Breast epithelium (tissue), 4 donors: ENCODE measurements around the gene CPXM1. TPM values are rescaled to one million over a fixed set of nuclear protein-coding genes. Genes with fewer than 3 reads are reported as not detected.
"Not testable (repeated sequence)": the region's sequence is repeated elsewhere in the genome, so short reads cannot be mapped to it uniquely, and the experiment has no call there.

Experiments used
- DNase-seq, 2 donors: peaks; one replicate each; pipeline ENCODE4 v3.0.0-alpha.2; 2019; ENCODE audit warnings: low spot score in 2 of 2
- H3K27ac ChIP-seq, 2 donors: fragments of 200-600 bp; sonication (generic) in 1 of 2; one replicate each; pipeline ENCODE4 v1.5.1; 2016 to 2019; ENCODE audit warnings: mild to moderate bottlenecking in 1 of 2
- H3K27me3 ChIP-seq, 2 donors: fragments of 200-600 bp; sonication (generic) in 1 of 2; one replicate each; pipeline versions ENCODE4 v1.5.1 to v1.6.0; 2017 to 2019; ENCODE audit warnings: control low read depth in 1 of 2, mild to moderate bottlenecking in 1 of 2
- H3K36me3 ChIP-seq: fragments of 200-600 bp; one replicate; pipeline ENCODE4 v1.5.1; 2019
- H3K4me1 ChIP-seq, 2 donors: fragments of 200-600 bp; sonication (generic); one replicate each; pipeline ENCODE4 v1.5.1; 2016 to 2019; ENCODE audit warnings: control low read depth in 1 of 2
- H3K4me3 ChIP-seq, 3 donors: fragments of 200-600 bp; sonication (generic); 1 replicate in 2 of 3; 2 replicates in 1 of 3; pipeline ENCODE4 v1.5.1; 2016 to 2019; ENCODE audit warnings: mild to moderate bottlenecking in 3 of 3, moderate library complexity in 2 of 3
- H3K9me3 ChIP-seq, 2 donors: fragments of 200-600 bp; sonication (generic) in 1 of 2; one replicate each; pipeline ENCODE4 v1.5.1; 2016 to 2019; ENCODE audit warnings: control low read depth in 1 of 2
- CTCF ChIP-seq, 3 donors: fragments of 450-650 bp; IDR thresholded peaks; one replicate each; pipeline ENCODE4 v1.5.1; 2016 to 2017; ENCODE audit warnings: antibody characterized with exemption in 3 of 3, mild to moderate bottlenecking in 3 of 3, moderate library complexity in 3 of 3
- POLR2A ChIP-seq: fragments of 450-650 bp; IDR thresholded peaks from one replicate; pipeline ENCODE4 v1.6.1; 2016; ENCODE audit warnings: antibody characterized with exemption, mild to moderate bottlenecking, moderate library complexity
- POLR2AphosphoS5 ChIP-seq, 3 donors: sonication (generic); formaldehyde crosslinking; IDR thresholded peaks; one replicate each; pipeline ENCODE4 v1.6.1; 2017; ENCODE audit warnings: antibody characterized with exemption in 3 of 3
- intact Hi-C: fragments of 100-400 bp; cut with DNase I; formaldehyde crosslinking; loops from one replicate; pipeline ENCODE4 v1.15.1; 2023; ENCODE audit warnings: low total_unique reads
- total RNA-seq, 3 donors: library from RNA; depleted of rRNA; stranded (reverse); fragments of >200 nt; gene quantifications; one replicate each; pipeline ENCODE4 v1.1.0, GENCODE V29; 2016

CPXM1 gene
- total RNA-seq, 3 donors from 2014 or later, result 23.1 to 45.4 (median 28.5) TPM

- no peak overlapping the region for H3K27ac ChIP-seq
- no peaks in the 10 kb centered on the region for H3K4me1 ChIP-seq
- no peaks in the 10 kb centered on the region for H3K9me3 ChIP-seq
- no peak for DNase-seq
- intact Hi-C loops, result no loop called here
- no peak overlapping the region for H3K4me3 ChIP-seq
- no peak for TF ChIP-seq CTCF (IDR thresholded peaks at IDR 0.05)
- TF ChIP-seq POLR2A, result no peak
- TF ChIP-seq POLR2AphosphoS5 (IDR thresholded peaks at IDR 0.05), result no peak
- no peaks in the 10 kb centered on the region for H3K27me3 ChIP-seq
- no peaks in the 10 kb centered on the region for H3K36me3 ChIP-seq
Measured at GRCh38 chr20:2812189-2812588, 11.8 kb upstream of the CPXM1 start.

GRCh38 chr20:2809690-2810089, 9.3 kb upstream of the CPXM1 start:
- no peaks in the 10 kb centered on the region for H3K4me1 ChIP-seq
- intact Hi-C loops, result no loop called here
- no peaks in the 10 kb centered on the region for H3K36me3 ChIP-seq
- no peaks in the 10 kb centered on the region for H3K9me3 ChIP-seq
- no peak for DNase-seq
- H3K27ac ChIP-seq, result no peak overlapping the region
- no peak overlapping the region for H3K4me3 ChIP-seq
- H3K27me3 ChIP-seq, result peaks cover 0 to 17% of the 10 kb centered on the region in 2 donors
- TF ChIP-seq POLR2AphosphoS5 (IDR thresholded peaks at IDR 0.05) (no peak), POLR2A (no peak), CTCF (IDR thresholded peaks at IDR 0.05) (no peak)

GRCh38 chr20:2807929-2808328, 7.5 kb upstream of the CPXM1 start:
- intact Hi-C loops, DNase-seq: not testable (repeated sequence)
- peaks cover 0 to 20% of the 10 kb centered on the region in 2 donors for H3K27me3 ChIP-seq

GRCh38 chr20:2807019-2807418, 6.6 kb upstream of the CPXM1 start:
- Histone ChIP-seq H3K27me3 (peaks cover 0 to 20% of the 10 kb centered on the region in 2 donors), H3K4me1 (no peaks in the 10 kb centered on the region), H3K36me3 (no peaks in the 10 kb centered on the region), H3K4me3 (no peak overlapping the region), H3K9me3 (no peaks in the 10 kb centered on the region), H3K27ac (no peak overlapping the region)
- DNase-seq, result no peak
- TF ChIP-seq CTCF (IDR thresholded peaks at IDR 0.05) (no peak), POLR2AphosphoS5 (IDR thresholded peaks at IDR 0.05) (no peak), POLR2A (no peak)
- intact Hi-C loops, result no loop called here

More at GRCh38 chr20:2807929-2808328, 7.5 kb upstream of the CPXM1 start:
- H3K4me3 ChIP-seq, H3K9me3 ChIP-seq, H3K4me1 ChIP-seq, H3K27ac ChIP-seq, H3K36me3 ChIP-seq: not testable (repeated sequence)

GRCh38 chr20:2806351-2806701, 5.9 kb upstream of the CPXM1 start:
- peaks cover 0 to 20% of the 10 kb centered on the region in 2 donors for H3K27me3 ChIP-seq
- H3K4me1 ChIP-seq, result no peaks in the 10 kb centered on the region
- DNase-seq, result no peak
- no peak overlapping the region for H3K27ac ChIP-seq
- no peaks in the 10 kb centered on the region for H3K36me3 ChIP-seq
- intact Hi-C loops, result no loop called here
- H3K9me3 ChIP-seq, result no peaks in the 10 kb centered on the region
- no peak overlapping the region for H3K4me3 ChIP-seq
- TF ChIP-seq POLR2A (no peak), POLR2AphosphoS5 (IDR thresholded peaks at IDR 0.05) (no peak), CTCF (IDR thresholded peaks at IDR 0.05) (no peak)
